MCF 10A (cell line): ENCODE results near the gene ANKHD1. TPM values are rescaled to one million over a fixed set of nuclear protein-coding genes. Genes with fewer than 3 reads are reported as not detected.

Source experiments
- BruUV-seq: library from RNA; stranded (reverse); fragments of 400-500 nt; replicated peaks from 2 replicates; lab custom pipeline; 2021; lab: Mats Ljungman, UMichigan
- CTCF ChIA-PET: fragments of 300-600 bp; sonication (Branson Sonifier 250); formaldehyde crosslinking; extraction: SDS; loops from one replicate; lab custom pipeline; 2021; ENCODE audit warnings: antibody characterized with exemption, inconsistent platforms; lab: Yijun Ruan, JAX
- POLR2A ChIA-PET: fragments of 300-600, 350-650 bp; sonication (Branson Sonifier 250); formaldehyde crosslinking; extraction: SDS; loops from one replicate; lab custom pipeline; 2020; ENCODE audit warnings: antibody characterized with exemption, inconsistent platforms; lab: Yijun Ruan, JAX
- DNase-seq: peaks from one replicate; pipeline ENCODE4 v3.0.0-alpha.2; 2018; ENCODE audit not compliant: unreplicated experiment
- H3K27ac Mint-ChIP-seq: one replicate; pipeline ENCODE4 v1.8.0; 2022; ENCODE audit warnings: mild to moderate bottlenecking, low read depth, mixed read lengths; ENCODE audit not compliant: unreplicated experiment
- H3K27me3 Mint-ChIP-seq: one replicate; pipeline ENCODE4 v1.8.0; 2022; ENCODE audit warnings: mixed read lengths; ENCODE audit not compliant: insufficient read depth, unreplicated experiment
- H3K36me3 Mint-ChIP-seq: one replicate; pipeline ENCODE4 v1.8.0; 2022; ENCODE audit warnings: mild to moderate bottlenecking, moderate library complexity, mixed read lengths; ENCODE audit not compliant: insufficient read depth, unreplicated experiment
- H3K4me1 Mint-ChIP-seq: one replicate; pipeline ENCODE4 v1.8.0; 2022; ENCODE audit warnings: mixed read lengths; ENCODE audit not compliant: insufficient read depth, unreplicated experiment
- H3K4me3 Mint-ChIP-seq: one replicate; pipeline ENCODE4 v1.8.0; 2022; ENCODE audit warnings: mild to moderate bottlenecking, moderate library complexity, mixed read lengths; ENCODE audit not compliant: unreplicated experiment
- H3K9me3 Mint-ChIP-seq: one replicate; pipeline ENCODE4 v1.8.0; 2022; ENCODE audit warnings: mixed read lengths; ENCODE audit not compliant: unreplicated experiment
- CTCF ChIP-seq: fragments of 200-600 bp; IDR thresholded peaks from one replicate; pipeline ENCODE4 v1.8.0; 2022; ENCODE audit warnings: antibody characterized with exemption, mild to moderate bottlenecking; ENCODE audit not compliant: unreplicated experiment
- intact Hi-C: fragments of 100-400 bp; cut with micrococcal nuclease; formaldehyde crosslinking; loops from 2 replicates; pipeline ENCODE4 v1.14.1; 2022
- microRNA-seq: library from miRNA; unstranded; fragments of <30 nt; microRNA quantifications from one replicate; pipeline ENCODE4 v1.2.0, GENCODE V29; 2022
- total RNA-seq: library from RNA; stranded (reverse); gene quantifications from 2 replicates; pipeline ENCODE4 v1.2.3, GENCODE V29; 2022

The ANKHD1 gene
- total RNA-seq, 1 experiment from 2014 or later = 146 TPM

- Mint-ChIP-seq H3K27me3 (no peaks in the 10 kb centered on the region), H3K27ac (no peak overlapping the region), H3K4me1 (peaks cover 10% of the 10 kb centered on the region), H3K9me3 (no peaks in the 10 kb centered on the region), H3K36me3 (no peaks in the 10 kb centered on the region), H3K4me3 (no peak overlapping the region)
- CTCF ChIA-PET = interaction anchor here (1.0 kb wide), 1 partner anchor 8 kb away, joined by 3 read pairs; no protein-coding TSS in a partner anchor
- POLR2A ChIA-PET = no interaction called here
- no peak for TF ChIP-seq CTCF
- BruUV-seq = no TSS peak
- no peak for DNase-seq
- intact Hi-C loops = no loop called here
Measured at GRCh38 chr5:140587495-140587894, 185.9 kb downstream of the ANKHD1 start.

- intact Hi-C loops = no loop called here
- H3K4me1 Mint-ChIP-seq = peaks cover 10% of the 10 kb centered on the region
- H3K27me3 Mint-ChIP-seq = no peaks in the 10 kb centered on the region
- DNase-seq = no peak
- TF ChIP-seq CTCF = no peak
- ChIA-PET CTCF (interaction anchor here (0.6 to 1.0 kb wide), 3 partner anchors 14 to 976 kb away, joined by 3 to 5 read pairs (median 4); no protein-coding TSS in a partner anchor), POLR2A (interaction anchor here (0.6 to 4.3 kb wide), 9 partner anchors 10 to 372 kb away, joined by 3 to 19 read pairs (median 4); partner anchors contain the start of genes APBB3, IK, NDUFA2 and SLC35A4)
- no TSS peak for BruUV-seq
- H3K4me3 Mint-ChIP-seq = no peak overlapping the region
- no peak overlapping the region for H3K27ac Mint-ChIP-seq
- no peaks in the 10 kb centered on the region for H3K9me3 Mint-ChIP-seq
- H3K36me3 Mint-ChIP-seq = no peaks in the 10 kb centered on the region
Measured at GRCh38 chr5:140588311-140589070, 186.9 kb downstream of the ANKHD1 start.

Small RNA genes lying within 50 kb of the gene (microRNA-seq; reads per million reads assigned to microRNA genes)
- not detected for gene MIR6831

Other genes starting within 250 kb of the ANKHD1 start
- gene CYSTM1, start 226.6 kb upstream of the ANKHD1 start, total RNA-seq = 59.4 and 105 TPM in 2 replicates
- gene PFDN1, start 98.7 kb upstream of the ANKHD1 start, total RNA-seq = 94.7 and 102 TPM in 2 replicates
- 20.6 and 55.7 TPM in 2 replicates for gene HBEGF, start 55.2 kb upstream of the ANKHD1 start, total RNA-seq
- gene SLC4A9, start 41.6 kb upstream of the ANKHD1 start, total RNA-seq = 0.37 TPM in 1 of 2 replicates, not detected in the other
- 25.3 and 35.3 TPM in 2 replicates for gene EIF4EBP3, start 145.8 kb downstream of the ANKHD1 start, total RNA-seq
- gene SRA1, start 155.6 kb downstream of the ANKHD1 start, total RNA-seq = 105 and 107 TPM in 2 replicates
- 22.7 and 28.1 TPM in 2 replicates for gene APBB3, start 162.8 kb downstream of the ANKHD1 start, total RNA-seq
- 84.0 and 119 TPM in 2 replicates for gene SLC35A4, start 163.0 kb downstream of the ANKHD1 start, total RNA-seq
- 0.79 and 2.2 TPM in 2 replicates for gene CD14, start 231.3 kb downstream of the ANKHD1 start, total RNA-seq
- gene TMCO6, start 237.6 kb downstream of the ANKHD1 start, total RNA-seq = 15.7 and 17.2 TPM in 2 replicates
- gene NDUFA2, start 245.8 kb downstream of the ANKHD1 start, total RNA-seq = 63.2 and 82.2 TPM in 2 replicates
- 128 and 160 TPM in 2 replicates for gene IK, start 246.0 kb downstream of the ANKHD1 start, total RNA-seq